CD4-positive, alpha-beta T cell (primary cell): ENCODE data around the gene NPTX2. TPM values are rescaled to one million over a fixed set of nuclear protein-coding genes. Genes with fewer than 3 reads are reported as not detected.

ENCODE experiments used
- ATAC-seq: fragments of 200-7000 bp; cut with Tn5 transposase; one replicate; pipeline ENCODE4 v1.10.0; 2022; ENCODE audit warnings: mild to moderate bottlenecking; ENCODE audit not compliant: poor library complexity
- CTCF ChIA-PET: fragments of 350-600 bp; sonication (Branson Sonifier 250); formaldehyde crosslinking; loops from one replicate; lab custom pipeline; 2021; ENCODE audit warnings: antibody characterized with exemption, inconsistent platforms; lab: Charles Lee
- POLR2A ChIA-PET: fragments of 350-600 bp; sonication (Branson Sonifier 250); formaldehyde crosslinking; loops from one replicate; lab custom pipeline; 2021; ENCODE audit warnings: antibody characterized with exemption, inconsistent platforms; lab: Charles Lee
- DNase-seq, 14 experiments: peaks; one replicate each; pipeline ENCODE4 v3.0.0-alpha.2; 2013 to 2020; ENCODE audit warnings: mixed read lengths in 2 of 14
- H3K27ac ChIP-seq, 2 donors: one replicate each; pipeline versions ENCODE4 v1.5.1 to v1.7.0; 2013; ENCODE audit warnings: low read length in 2 of 2, low read depth in 1 of 2, mild to moderate bottlenecking in 1 of 2
- H3K27me3 ChIP-seq, 2 experiments: 1 replicate in 1 of 2; 2 replicates in 1 of 2; pipeline versions ENCODE4 v1.6.1 to v1.7.0; 2013; ENCODE audit warnings: low read length in 2 of 2, control low read depth in 1 of 2, mild to moderate bottlenecking in 1 of 2, moderate library complexity in 1 of 2; ENCODE audit not compliant: insufficient read depth in 2 of 2, control insufficient read depth in 1 of 2
- H3K36me3 ChIP-seq: one replicate; pipeline ENCODE4 v1.6.1; 2013; ENCODE audit warnings: low read length, control low read depth; ENCODE audit not compliant: insufficient read depth
- H3K4me1 ChIP-seq: one replicate; pipeline ENCODE4 v1.6.1; 2013; ENCODE audit warnings: low read length, control low read depth; ENCODE audit not compliant: insufficient read depth
- H3K4me3 ChIP-seq: one replicate; pipeline ENCODE4 v1.5.1; 2013; ENCODE audit warnings: mild to moderate bottlenecking, low read length, moderate library complexity
- H3K9me3 ChIP-seq, 2 experiments: 1 replicate in 1 of 2; 2 replicates in 1 of 2; pipeline versions ENCODE4 v1.6.1 to v1.7.0; 2013; ENCODE audit warnings: low read length in 2 of 2, mild to moderate bottlenecking in 2 of 2, control low read depth in 1 of 2, moderate library complexity in 1 of 2; ENCODE audit not compliant: control insufficient read depth in 1 of 2, insufficient read depth in 1 of 2
- H3K27ac Mint-ChIP-seq: one replicate; pipeline ENCODE4 v1.8.0; 2020; ENCODE audit warnings: mixed read lengths
- H3K27me3 Mint-ChIP-seq: one replicate; pipeline ENCODE4 v1.8.0; 2021; ENCODE audit warnings: mixed read lengths
- H3K36me3 Mint-ChIP-seq: one replicate; pipeline ENCODE4 v1.8.0; 2021; ENCODE audit warnings: low read depth, mixed read lengths
- H3K4me1 Mint-ChIP-seq: one replicate; pipeline ENCODE4 v1.8.0; 2021; ENCODE audit warnings: low read depth, mixed read lengths
- H3K4me3 Mint-ChIP-seq: one replicate; pipeline ENCODE4 v1.8.0; 2020; ENCODE audit warnings: mild to moderate bottlenecking, mixed read lengths
- H3K9me3 Mint-ChIP-seq: one replicate; pipeline ENCODE4 v1.8.0; 2020; ENCODE audit warnings: mixed read lengths
- intact Hi-C, 2 experiments: fragments of 100-400 bp; cut with DNase I in 1 of 2; cut with micrococcal nuclease in 1 of 2; formaldehyde crosslinking; loops; one replicate each; pipeline versions ENCODE4 v1.15.1 to v1.9.0; 2023 to 2025; cut with DNase I, micrococcal nuclease
- total RNA-seq, 174 experiments: library from RNA in 2 of 174; stranded (reverse) in 2 of 174; gene quantifications; one replicate each; pipeline ENCODE4 v1.2.3 and lab custom pipeline; 2021 to 2026
- TF ChIP-seq, protein P1 (sequence below): fragments of 200-600 bp; IDR thresholded peaks from one replicate; pipeline ENCODE4 v1.8.0; 2022; ENCODE audit warnings: antibody characterized with exemption, mild to moderate bottlenecking

NPTX2 gene
- total RNA-seq, 2 experiments from 2014 or later: not detected

DNA sequence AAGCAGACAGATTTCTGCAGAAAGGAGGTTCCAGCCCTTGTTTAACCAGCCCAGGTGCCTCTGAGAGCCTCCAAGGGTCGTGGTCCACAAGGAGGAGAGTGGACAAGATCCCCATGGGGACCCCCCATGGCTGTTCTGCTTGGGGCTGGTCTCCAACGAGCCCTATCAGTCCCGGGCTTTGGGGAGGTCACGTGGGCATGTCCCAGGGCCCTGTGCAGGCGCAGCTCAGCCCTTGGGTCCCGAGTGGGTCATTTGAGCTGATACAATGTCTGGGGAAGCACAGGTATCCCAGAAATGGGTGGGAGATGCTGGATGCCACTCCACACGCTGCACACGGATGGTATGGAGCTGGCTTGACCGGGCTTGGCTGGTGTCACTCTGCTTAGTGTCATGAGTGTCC, 57.8 kb downstream of the NPTX2 start:
- Mint-ChIP-seq H3K9me3 (peaks cover 8% of the 10 kb centered on the region), H3K36me3 (no peaks in the 10 kb centered on the region), H3K27ac (no peak overlapping the region), H3K27me3 (peaks cover 2% of the 10 kb centered on the region), H3K4me3 (no peak overlapping the region), H3K4me1 (no peaks in the 10 kb centered on the region)
- no peak for ATAC-seq
- TF ChIP-seq, protein P1, sequence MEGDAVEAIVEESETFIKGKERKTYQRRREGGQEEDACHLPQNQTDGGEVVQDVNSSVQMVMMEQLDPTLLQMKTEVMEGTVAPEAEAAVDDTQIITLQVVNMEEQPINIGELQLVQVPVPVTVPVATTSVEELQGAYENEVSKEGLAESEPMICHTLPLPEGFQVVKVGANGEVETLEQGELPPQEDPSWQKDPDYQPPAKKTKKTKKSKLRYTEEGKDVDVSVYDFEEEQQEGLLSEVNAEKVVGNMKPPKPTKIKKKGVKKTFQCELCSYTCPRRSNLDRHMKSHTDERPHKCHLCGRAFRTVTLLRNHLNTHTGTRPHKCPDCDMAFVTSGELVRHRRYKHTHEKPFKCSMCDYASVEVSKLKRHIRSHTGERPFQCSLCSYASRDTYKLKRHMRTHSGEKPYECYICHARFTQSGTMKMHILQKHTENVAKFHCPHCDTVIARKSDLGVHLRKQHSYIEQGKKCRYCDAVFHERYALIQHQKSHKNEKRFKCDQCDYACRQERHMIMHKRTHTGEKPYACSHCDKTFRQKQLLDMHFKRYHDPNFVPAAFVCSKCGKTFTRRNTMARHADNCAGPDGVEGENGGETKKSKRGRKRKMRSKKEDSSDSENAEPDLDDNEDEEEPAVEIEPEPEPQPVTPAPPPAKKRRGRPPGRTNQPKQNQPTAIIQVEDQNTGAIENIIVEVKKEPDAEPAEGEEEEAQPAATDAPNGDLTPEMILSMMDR: no peak
- Histone ChIP-seq H3K27me3 (no peaks in the 10 kb centered on the region), H3K4me3 (no peak overlapping the region), H3K4me1 (no peaks in the 10 kb centered on the region), H3K9me3 (peaks cover 0 to 32% of the 10 kb centered on the region in 2 experiments), H3K27ac (no peak overlapping the region), H3K36me3 (no peaks in the 10 kb centered on the region)
- intact Hi-C loops: no loop called here
- POLR2A ChIA-PET: no interaction called here
- CTCF ChIA-PET: no interaction called here
- DNase-seq: no peak

DNA sequence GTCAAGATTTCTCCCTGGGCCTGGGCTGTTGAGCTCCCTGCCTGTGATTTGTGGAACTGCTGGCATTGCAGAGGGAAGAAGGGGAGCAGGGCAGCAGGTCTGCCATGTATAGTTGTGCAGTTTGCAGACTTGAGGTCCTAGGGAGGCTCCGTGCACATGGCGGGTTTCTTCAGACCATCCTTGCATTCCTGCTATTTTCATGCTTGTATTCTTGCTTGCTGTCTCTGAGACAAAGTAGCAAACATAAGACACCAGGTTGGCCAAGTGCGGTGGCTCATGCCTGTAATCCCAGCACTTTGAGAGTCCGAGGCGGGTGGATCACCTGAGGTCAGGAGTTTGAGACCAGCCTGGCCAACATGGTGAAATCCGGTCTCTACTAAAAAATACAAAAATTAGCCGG, 61.1 kb downstream of the NPTX2 start:
- TF ChIP-seq, protein P1: no peak
- H3K36me3 ChIP-seq: no peaks in the 10 kb centered on the region
- no peak overlapping the region for H3K4me3 ChIP-seq
- ChIA-PET POLR2A (no interaction called here), CTCF (no interaction called here)
- Mint-ChIP-seq H3K9me3 (no peaks in the 10 kb centered on the region), H3K36me3 (no peaks in the 10 kb centered on the region), H3K27ac (no peak overlapping the region), H3K27me3 (peaks cover 13% of the 10 kb centered on the region), H3K4me1 (no peaks in the 10 kb centered on the region), H3K4me3 (no peak overlapping the region)
- no peak overlapping the region for H3K27ac ChIP-seq
- intact Hi-C loops: no loop called here
- H3K9me3 ChIP-seq: peaks cover 0 to 18% of the 10 kb centered on the region in 2 experiments
- ATAC-seq: no peak
- no peak for DNase-seq
- peaks cover 2 to 6% of the 10 kb centered on the region in 2 experiments for H3K27me3 ChIP-seq
- no peaks in the 10 kb centered on the region for H3K4me1 ChIP-seq

Other genes starting within 250 kb of the NPTX2 start
- under 1 TPM; 0.33 to 0.61 TPM for gene BAIAP2L1, start 216.2 kb upstream of the NPTX2 start, total RNA-seq